ENCODE measurements around the gene C1orf141. TPM values are rescaled to one million over a fixed set of nuclear protein-coding genes. Genes with fewer than 3 reads are reported as not detected.
A peak's percentile ranks its signal among the peaks of the same experiment; 100 is the strongest.

Gene C1orf141
- total RNA-seq, 1 donor from 2014 or later = not detected

DNA sequence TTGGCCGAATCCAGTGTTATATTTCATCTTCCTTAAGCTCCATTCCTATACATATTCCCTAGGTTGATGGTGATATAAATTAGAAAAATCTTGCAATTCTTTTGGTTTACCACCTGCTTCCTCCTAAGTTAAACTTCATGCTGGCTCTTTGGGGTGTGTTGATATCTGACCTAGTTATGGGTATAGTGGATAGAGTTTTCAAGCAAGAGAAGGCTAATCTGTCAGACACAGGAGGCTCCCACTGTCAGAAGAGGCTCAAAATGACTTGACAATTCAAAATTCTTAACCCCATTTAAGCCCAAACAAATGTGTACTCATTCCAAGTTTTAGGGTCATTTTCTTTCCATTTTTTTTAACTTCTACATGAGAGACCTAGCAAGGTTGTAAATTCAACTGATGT, 72.4 kb downstream of the C1orf141 start:
- Histone ChIP-seq H3K27me3 (ENCODE audit: control insufficient read depth, insufficient read depth, low read length) (no peaks in the 10 kb centered on the region), H3K4me3 (ENCODE audit: low read depth, low read length) (no peak overlapping the region), H3K36me3 (ENCODE audit: control insufficient read depth, insufficient read depth, low read length) (no peaks in the 10 kb centered on the region)
- no peak for FAIRE-seq
- DNase-seq (ENCODE audit: low read depth) = no peak
- TF ChIP-seq, protein P1, sequence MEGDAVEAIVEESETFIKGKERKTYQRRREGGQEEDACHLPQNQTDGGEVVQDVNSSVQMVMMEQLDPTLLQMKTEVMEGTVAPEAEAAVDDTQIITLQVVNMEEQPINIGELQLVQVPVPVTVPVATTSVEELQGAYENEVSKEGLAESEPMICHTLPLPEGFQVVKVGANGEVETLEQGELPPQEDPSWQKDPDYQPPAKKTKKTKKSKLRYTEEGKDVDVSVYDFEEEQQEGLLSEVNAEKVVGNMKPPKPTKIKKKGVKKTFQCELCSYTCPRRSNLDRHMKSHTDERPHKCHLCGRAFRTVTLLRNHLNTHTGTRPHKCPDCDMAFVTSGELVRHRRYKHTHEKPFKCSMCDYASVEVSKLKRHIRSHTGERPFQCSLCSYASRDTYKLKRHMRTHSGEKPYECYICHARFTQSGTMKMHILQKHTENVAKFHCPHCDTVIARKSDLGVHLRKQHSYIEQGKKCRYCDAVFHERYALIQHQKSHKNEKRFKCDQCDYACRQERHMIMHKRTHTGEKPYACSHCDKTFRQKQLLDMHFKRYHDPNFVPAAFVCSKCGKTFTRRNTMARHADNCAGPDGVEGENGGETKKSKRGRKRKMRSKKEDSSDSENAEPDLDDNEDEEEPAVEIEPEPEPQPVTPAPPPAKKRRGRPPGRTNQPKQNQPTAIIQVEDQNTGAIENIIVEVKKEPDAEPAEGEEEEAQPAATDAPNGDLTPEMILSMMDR (IDR thresholded peaks at IDR 0.05; ENCODE audit: insufficient read depth, low read length, severe bottlenecking) = no peak

DNA sequence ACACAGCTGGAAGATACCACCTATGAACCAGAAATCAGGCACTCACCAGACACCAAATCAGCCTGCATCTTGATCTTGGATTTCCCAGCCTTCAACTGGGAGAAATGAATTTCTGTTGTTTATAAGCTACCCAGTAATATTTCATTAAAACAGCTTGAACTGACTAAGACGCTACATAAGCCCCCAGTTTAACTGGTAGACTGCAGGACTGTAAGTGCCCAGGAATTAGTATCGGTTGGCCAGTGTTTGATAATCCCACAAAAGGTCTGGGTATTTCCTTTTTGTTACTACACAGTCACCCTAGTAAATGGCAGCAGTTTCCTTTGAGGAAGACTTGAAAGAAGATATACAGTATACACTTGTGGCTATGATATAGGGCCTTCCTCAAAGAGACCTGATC, 73.5 kb downstream of the C1orf141 start:
- Histone ChIP-seq H3K27me3 (ENCODE audit: control insufficient read depth, insufficient read depth, low read length) (no peaks in the 10 kb centered on the region), H3K36me3 (ENCODE audit: control insufficient read depth, insufficient read depth, low read length) (no peaks in the 10 kb centered on the region), H3K4me3 (ENCODE audit: low read depth, low read length) (no peak overlapping the region)
- DNase-seq (ENCODE audit: low read depth) = no peak
- TF ChIP-seq, protein P1 (IDR thresholded peaks at IDR 0.05; ENCODE audit: insufficient read depth, low read length, severe bottlenecking) = no peak
- no peak for FAIRE-seq

DNA sequence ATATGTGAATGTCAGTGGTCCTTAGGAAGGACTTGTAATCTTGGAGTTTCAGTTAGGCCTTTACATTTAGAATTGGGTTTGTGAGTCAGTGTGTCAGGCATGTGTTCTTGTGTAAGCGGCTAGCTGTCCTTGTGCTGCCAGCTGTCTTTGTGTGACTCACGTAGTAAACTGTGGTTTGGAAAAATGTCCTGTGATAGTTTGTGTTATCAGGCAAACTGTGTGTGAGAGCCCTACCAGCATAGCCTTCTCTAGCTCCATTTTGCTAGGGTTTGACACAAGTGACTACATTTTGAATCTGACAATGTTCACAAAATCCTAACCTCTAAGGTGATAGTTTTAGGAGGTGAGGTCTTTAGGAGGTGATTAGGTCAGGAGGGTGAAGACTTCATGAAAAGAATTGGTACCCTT, 74.0 kb downstream of the C1orf141 start:
- TF ChIP-seq, protein P1 (IDR thresholded peaks at IDR 0.05; ENCODE audit: insufficient read depth, low read length, severe bottlenecking) = no peak
- no peak overlapping the region for H3K4me3 ChIP-seq (ENCODE audit: low read depth, low read length)
- FAIRE-seq = peak; percentile 62
- H3K27me3 ChIP-seq (ENCODE audit: control insufficient read depth, insufficient read depth, low read length) = no peaks in the 10 kb centered on the region
- peak; percentile 97 for DNase-seq (ENCODE audit: low read depth)
- no peaks in the 10 kb centered on the region for H3K36me3 ChIP-seq (ENCODE audit: control insufficient read depth, insufficient read depth, low read length)

DNA sequence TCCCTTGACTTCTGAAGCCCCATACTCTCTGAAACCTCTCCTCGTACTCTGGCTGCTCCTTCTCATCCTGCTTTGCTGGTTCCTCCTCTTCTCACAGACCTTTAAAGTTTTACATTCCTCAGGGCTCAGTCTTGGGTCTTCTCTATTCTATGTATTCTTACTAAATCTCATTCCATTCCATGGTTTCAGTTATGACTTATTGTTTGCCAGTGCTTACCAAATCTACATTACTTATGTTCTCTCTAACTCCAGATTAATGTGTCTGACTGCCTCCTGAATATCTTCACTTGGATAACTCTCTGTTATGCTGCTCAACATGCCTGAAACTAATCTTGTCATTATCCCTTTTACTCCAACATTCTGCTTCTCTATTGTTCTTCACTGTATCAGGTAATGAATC, 75.4 kb downstream of the C1orf141 start:
- DNase-seq (ENCODE audit: low read depth) = peak; percentile 33
- Histone ChIP-seq H3K27me3 (ENCODE audit: control insufficient read depth, insufficient read depth, low read length) (no peaks in the 10 kb centered on the region), H3K36me3 (ENCODE audit: control insufficient read depth, insufficient read depth, low read length) (no peaks in the 10 kb centered on the region), H3K4me3 (ENCODE audit: low read depth, low read length) (no peak overlapping the region)
- FAIRE-seq = no peak
- TF ChIP-seq, protein P1 (IDR thresholded peaks at IDR 0.05; ENCODE audit: insufficient read depth, low read length, severe bottlenecking) = no peak

DNA sequence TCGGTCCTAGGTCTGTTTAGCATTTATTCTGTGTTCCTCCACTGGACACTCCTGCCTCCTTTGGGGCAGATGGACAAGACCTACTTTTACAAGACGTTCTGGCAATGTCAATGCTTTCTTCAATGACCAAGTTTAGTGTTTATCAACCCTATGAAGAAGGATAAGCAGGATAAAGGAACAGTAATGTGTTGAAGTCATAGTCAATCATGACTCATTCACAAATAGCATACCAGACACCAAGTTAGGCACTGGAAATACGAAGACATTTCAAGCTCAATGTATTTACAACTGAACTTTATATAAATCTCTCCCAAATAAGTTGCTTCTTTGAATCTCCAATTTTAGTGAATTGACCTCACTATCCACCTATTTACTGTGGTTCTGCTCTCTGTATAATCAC, 76.0 kb downstream of the C1orf141 start:
- Histone ChIP-seq H3K27me3 (ENCODE audit: control insufficient read depth, insufficient read depth, low read length) (no peaks in the 10 kb centered on the region), H3K4me3 (ENCODE audit: low read depth, low read length) (no peak overlapping the region), H3K36me3 (ENCODE audit: control insufficient read depth, insufficient read depth, low read length) (no peaks in the 10 kb centered on the region)
- DNase-seq (ENCODE audit: low read depth) = peak; percentile 73
- no peak for FAIRE-seq
- TF ChIP-seq, protein P1 (IDR thresholded peaks at IDR 0.05; ENCODE audit: insufficient read depth, low read length, severe bottlenecking) = no peak

DNA sequence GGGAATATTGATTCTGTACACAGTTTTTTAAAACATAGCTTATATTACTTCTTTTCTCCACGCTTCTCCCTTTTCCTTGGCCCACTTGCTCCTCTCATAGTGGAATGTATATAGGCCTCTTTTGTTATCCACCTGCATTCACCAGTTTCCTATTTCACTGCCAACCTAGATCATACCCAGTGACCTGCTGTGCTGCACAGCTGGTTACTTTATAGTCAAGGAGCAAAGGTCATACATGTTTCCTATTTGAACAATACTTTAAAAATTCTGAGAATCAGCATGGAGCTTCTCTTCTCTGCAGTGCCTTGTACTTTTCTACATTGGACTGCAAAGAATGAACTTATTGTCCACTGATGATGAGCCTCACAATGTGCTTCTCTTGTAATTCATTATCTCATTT, 76.5 kb downstream of the C1orf141 start:
- no peak overlapping the region for H3K4me3 ChIP-seq (ENCODE audit: low read depth, low read length)
- DNase-seq (ENCODE audit: low read depth) (no peak), FAIRE-seq (no peak)
- TF ChIP-seq, protein P1 (IDR thresholded peaks at IDR 0.05; ENCODE audit: insufficient read depth, low read length, severe bottlenecking) = no peak
- no peaks in the 10 kb centered on the region for H3K36me3 ChIP-seq (ENCODE audit: control insufficient read depth, insufficient read depth, low read length)
- H3K27me3 ChIP-seq (ENCODE audit: control insufficient read depth, insufficient read depth, low read length) = no peaks in the 10 kb centered on the region
